Measurements from ENCODE around the gene PLEKHO1. TPM values are rescaled to one million over a fixed set of nuclear protein-coding genes. Genes with fewer than 3 reads are reported as not detected.

Gene PLEKHO1
- total and polyA plus RNA-seq, 2 donors (not counting 1 experiment from before 2014, with no cell fraction given) = 48.3 to 65.6 TPM

DNA sequence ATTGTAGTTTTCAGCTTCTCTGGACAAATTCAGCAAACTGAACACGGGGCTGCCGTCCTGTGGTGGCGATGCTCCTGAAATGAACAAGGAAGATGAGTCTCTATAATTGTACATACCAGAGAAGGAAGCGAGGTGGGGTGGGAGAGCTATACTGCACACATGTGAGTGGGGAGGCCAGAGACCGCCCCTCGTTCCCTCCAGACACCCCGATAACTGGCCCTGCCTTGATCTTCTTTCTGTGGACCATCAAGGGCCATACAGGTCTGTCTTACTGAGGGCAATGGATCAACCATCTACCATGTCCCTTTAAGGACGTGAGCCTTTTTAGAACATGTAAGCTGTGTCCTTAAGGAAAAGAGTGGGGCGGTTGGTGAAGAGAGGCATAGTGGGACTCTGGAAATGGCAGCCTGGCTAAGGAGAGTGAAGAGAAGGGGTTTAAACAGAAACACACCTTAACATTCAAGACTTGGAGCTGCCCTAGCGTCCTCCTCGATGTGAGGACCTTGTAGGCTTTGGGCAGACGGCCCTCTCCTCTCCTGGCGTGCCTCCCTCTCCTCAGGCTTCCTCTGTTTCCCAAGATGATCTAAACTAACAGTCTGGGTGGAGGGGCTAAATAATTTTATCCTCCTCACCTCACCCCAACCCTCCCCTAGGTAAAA lies 5.8 kb downstream of the PLEKHO1 start:
- no peak overlapping the region for H2AFZ ChIP-seq (ENCODE audit: low read length)
- no peak overlapping the region for H3K4me3 ChIP-seq (replicated peaks in 1 of 4; ENCODE audit: control extremely low read depth in 1 of 4, insufficient read depth in 1 of 4, low read depth in 3 of 4, low read length in 4 of 4)
- H4K20me1 ChIP-seq (ENCODE audit: control insufficient read depth, extremely low read depth, insufficient read depth, low read length) = no peaks in the 10 kb centered on the region
- peaks cover 41% of the 10 kb centered on the region for H3K36me3 ChIP-seq (ENCODE audit: control insufficient read depth, insufficient read depth, low read length)
- H3K9me3 ChIP-seq (ENCODE audit: control insufficient read depth, insufficient read depth, low read depth, low read length) = no peaks in the 10 kb centered on the region
- no peak for DNase-seq (ENCODE audit: low read depth in 2 of 2)
- no peak overlapping the region for H3K27ac ChIP-seq (ENCODE audit: insufficient read depth, low read length)
- TF ChIP-seq, protein P1, sequence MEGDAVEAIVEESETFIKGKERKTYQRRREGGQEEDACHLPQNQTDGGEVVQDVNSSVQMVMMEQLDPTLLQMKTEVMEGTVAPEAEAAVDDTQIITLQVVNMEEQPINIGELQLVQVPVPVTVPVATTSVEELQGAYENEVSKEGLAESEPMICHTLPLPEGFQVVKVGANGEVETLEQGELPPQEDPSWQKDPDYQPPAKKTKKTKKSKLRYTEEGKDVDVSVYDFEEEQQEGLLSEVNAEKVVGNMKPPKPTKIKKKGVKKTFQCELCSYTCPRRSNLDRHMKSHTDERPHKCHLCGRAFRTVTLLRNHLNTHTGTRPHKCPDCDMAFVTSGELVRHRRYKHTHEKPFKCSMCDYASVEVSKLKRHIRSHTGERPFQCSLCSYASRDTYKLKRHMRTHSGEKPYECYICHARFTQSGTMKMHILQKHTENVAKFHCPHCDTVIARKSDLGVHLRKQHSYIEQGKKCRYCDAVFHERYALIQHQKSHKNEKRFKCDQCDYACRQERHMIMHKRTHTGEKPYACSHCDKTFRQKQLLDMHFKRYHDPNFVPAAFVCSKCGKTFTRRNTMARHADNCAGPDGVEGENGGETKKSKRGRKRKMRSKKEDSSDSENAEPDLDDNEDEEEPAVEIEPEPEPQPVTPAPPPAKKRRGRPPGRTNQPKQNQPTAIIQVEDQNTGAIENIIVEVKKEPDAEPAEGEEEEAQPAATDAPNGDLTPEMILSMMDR (conservative IDR thresholded peaks at IDR 0.05 in 1 of 2, IDR thresholded peaks at IDR 0.05 in 1 of 2; ENCODE audit: low read depth in 1 of 2, low read length in 2 of 2) = no peak
- TF ChIP-seq EZH2 (IDR thresholded peaks at IDR 0.05; ENCODE audit: low read length, missing control alignments) = no peak
- H3K9ac ChIP-seq (ENCODE audit: insufficient read depth, low read length) = no peak overlapping the region
- no peaks in the 10 kb centered on the region for H3K27me3 ChIP-seq (ENCODE audit: control insufficient read depth, insufficient read depth, low read length)
- peaks cover 53% of the 10 kb centered on the region for H3K79me2 ChIP-seq (ENCODE audit: control insufficient read depth, insufficient read depth, low read length)
- H3K4me2 ChIP-seq (ENCODE audit: extremely low read depth, insufficient read depth, low read length) = no peak overlapping the region
- peaks cover 24% of the 10 kb centered on the region for H3K4me1 ChIP-seq (ENCODE audit: control insufficient read depth, extremely low read depth, insufficient read depth, low read length)

DNA sequence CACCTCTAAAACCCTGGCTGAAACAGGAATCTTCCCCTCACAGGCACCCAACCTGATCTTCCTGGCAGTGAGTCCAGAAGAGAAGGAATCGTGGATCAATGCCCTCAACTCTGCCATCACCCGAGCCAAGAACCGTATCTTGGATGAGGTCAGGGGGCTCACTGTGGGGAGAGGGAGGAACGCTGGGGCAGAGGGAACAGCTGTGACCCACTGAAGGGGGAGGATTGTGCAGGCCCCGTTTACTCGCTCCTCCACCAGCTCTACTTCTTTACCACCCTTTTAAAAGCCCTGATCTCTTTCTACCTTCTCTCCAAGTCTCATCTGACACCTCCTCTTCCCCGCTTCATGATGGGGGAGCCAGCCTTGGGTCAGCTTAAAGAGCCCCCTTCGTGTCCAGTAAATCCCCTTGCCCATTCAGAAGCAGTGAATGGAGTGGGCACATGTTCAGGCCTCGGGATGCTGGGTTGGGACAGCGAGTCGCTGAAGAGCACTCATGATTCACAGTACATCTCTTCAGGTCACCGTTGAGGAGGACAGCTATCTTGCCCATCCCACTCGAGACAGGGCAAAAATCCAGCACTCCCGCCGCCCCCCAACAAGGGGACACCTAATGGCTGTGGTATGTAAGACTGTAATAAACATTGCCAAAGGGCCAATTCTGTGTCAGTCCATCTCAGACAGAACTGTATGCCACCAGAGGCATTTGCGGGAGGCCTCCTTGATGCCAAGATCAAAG lies 7.3 kb downstream of the PLEKHO1 start:
- peak in 1 of 2 donors; percentile 77 for DNase-seq (ENCODE audit: low read depth in 2 of 2)
- no peak for TF ChIP-seq EZH2 (IDR thresholded peaks at IDR 0.05; ENCODE audit: low read length, missing control alignments)
- TF ChIP-seq, protein P1 (conservative IDR thresholded peaks at IDR 0.05 in 1 of 2, IDR thresholded peaks at IDR 0.05 in 1 of 2; ENCODE audit: low read depth in 1 of 2, low read length in 2 of 2) = no peak

DNA sequence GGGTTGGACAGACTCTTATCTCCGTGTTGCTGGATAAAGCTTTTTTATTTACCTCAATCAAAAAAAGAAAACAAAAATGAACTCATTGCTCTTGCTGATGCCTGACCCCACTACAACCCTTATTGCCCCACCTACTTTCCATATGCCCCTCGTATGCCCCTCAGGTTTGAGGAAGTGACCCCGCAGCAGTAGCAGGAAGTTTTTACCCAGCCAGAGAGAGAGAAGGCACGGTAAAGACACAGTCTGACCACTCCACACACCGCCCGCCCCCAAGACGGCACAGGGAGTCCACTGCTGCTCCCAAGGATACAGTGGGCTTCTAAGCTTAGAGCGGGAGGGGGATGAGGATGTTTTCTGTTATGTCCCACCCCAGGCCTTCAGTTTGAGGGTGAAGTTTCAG lies 9.8 kb downstream of the PLEKHO1 start:
- Histone ChIP-seq H3K79me2 (ENCODE audit: control insufficient read depth, insufficient read depth, low read length) (peaks cover 15% of the 10 kb centered on the region), H3K9me3 (ENCODE audit: control insufficient read depth, insufficient read depth, low read depth, low read length) (no peaks in the 10 kb centered on the region), H3K36me3 (ENCODE audit: control insufficient read depth, insufficient read depth, low read length) (peaks cover 34% of the 10 kb centered on the region), H3K4me1 (ENCODE audit: control insufficient read depth, extremely low read depth, insufficient read depth, low read length) (peaks cover 35% of the 10 kb centered on the region), H3K4me3 (replicated peaks in 1 of 4; ENCODE audit: control extremely low read depth in 1 of 4, insufficient read depth in 1 of 4, low read depth in 3 of 4, low read length in 4 of 4) (no peak overlapping the region), H2AFZ (ENCODE audit: low read length) (no peak overlapping the region), H4K20me1 (ENCODE audit: control insufficient read depth, extremely low read depth, insufficient read depth, low read length) (no peaks in the 10 kb centered on the region), H3K4me2 (ENCODE audit: extremely low read depth, insufficient read depth, low read length) (no peak overlapping the region), H3K27ac (ENCODE audit: insufficient read depth, low read length) (peak overlapping the region; percentile 70), H3K27me3 (ENCODE audit: control insufficient read depth, insufficient read depth, low read length) (no peaks in the 10 kb centered on the region), H3K9ac (ENCODE audit: insufficient read depth, low read length) (no peak overlapping the region)
- no peak for DNase-seq (ENCODE audit: low read depth in 2 of 2)
- TF ChIP-seq EZH2 (IDR thresholded peaks at IDR 0.05; ENCODE audit: low read length, missing control alignments) = no peak
- TF ChIP-seq, protein P1 (conservative IDR thresholded peaks at IDR 0.05 in 1 of 2, IDR thresholded peaks at IDR 0.05 in 1 of 2; ENCODE audit: low read depth in 1 of 2, low read length in 2 of 2) = no peak

More for the DNA sequence above, 7.3 kb downstream of the PLEKHO1 start:
- Histone ChIP-seq H3K27me3 (ENCODE audit: control insufficient read depth, insufficient read depth, low read length) (no peaks in the 10 kb centered on the region), H3K27ac (ENCODE audit: insufficient read depth, low read length) (no peak overlapping the region), H3K9me3 (ENCODE audit: control insufficient read depth, insufficient read depth, low read depth, low read length) (no peaks in the 10 kb centered on the region), H3K4me1 (ENCODE audit: control insufficient read depth, extremely low read depth, insufficient read depth, low read length) (peaks cover 29% of the 10 kb centered on the region), H3K9ac (ENCODE audit: insufficient read depth, low read length) (no peak overlapping the region), H3K79me2 (ENCODE audit: control insufficient read depth, insufficient read depth, low read length) (peaks cover 38% of the 10 kb centered on the region), H3K4me2 (ENCODE audit: extremely low read depth, insufficient read depth, low read length) (no peak overlapping the region), H3K36me3 (ENCODE audit: control insufficient read depth, insufficient read depth, low read length) (peaks cover 41% of the 10 kb centered on the region), H2AFZ (ENCODE audit: low read length) (no peak overlapping the region), H4K20me1 (ENCODE audit: control insufficient read depth, extremely low read depth, insufficient read depth, low read length) (no peaks in the 10 kb centered on the region), H3K4me3 (replicated peaks in 1 of 4; ENCODE audit: control extremely low read depth in 1 of 4, insufficient read depth in 1 of 4, low read depth in 3 of 4, low read length in 4 of 4) (no peak overlapping the region)

Data from fibroblast of lung (primary cell).